A673 (cell line): ENCODE data around the gene ULK4. TPM values are rescaled to one million over a fixed set of nuclear protein-coding genes. Genes with fewer than 3 reads are reported as not detected.
"Not testable (repeated sequence)": the region's sequence is repeated elsewhere in the genome, so short reads cannot be mapped to it uniquely, and the experiment has no call there.

Experiments used
- BruUV-seq: library from RNA; stranded (reverse); fragments of 400-500 nt; replicated peaks from 2 replicates; lab custom pipeline; 2021; lab: Mats Ljungman, UMichigan
- CTCF ChIA-PET: fragments of 300-600 bp; sonication (Branson Sonifier 250); formaldehyde crosslinking; loops from one replicate; lab custom pipeline; 2022; ENCODE audit warnings: antibody characterized with exemption; lab: Charles Lee
- POLR2A ChIA-PET: fragments of 300-600 bp; sonication (Branson Sonifier 250); formaldehyde crosslinking; loops from one replicate; lab custom pipeline; 2022; ENCODE audit warnings: antibody characterized with exemption; ENCODE audit not compliant: low non-redundant PET; lab: Charles Lee
- DNase-seq: peaks from one replicate; pipeline ENCODE4 v3.0.0-alpha.2; 2015; ENCODE audit warnings: low spot score
- H3K27ac ChIP-seq: fragments of 200-600 bp; sonication (generic); 2 replicates; pipeline ENCODE4 v1.5.1; 2016; ENCODE audit warnings: mixed run types, low read depth, mild to moderate bottlenecking, mixed read lengths, antibody characterized with exemption, low read length; ENCODE audit not compliant: poor library complexity, severe bottlenecking
- H3K27me3 ChIP-seq: fragments of 200-600 bp; sonication (generic); replicated peaks from 2 replicates; pipeline ENCODE4 v1.6.1; 2017; ENCODE audit warnings: mixed run types, low read depth, mild to moderate bottlenecking, mixed read lengths, antibody characterized with exemption, low read length; ENCODE audit not compliant: insufficient read depth, poor library complexity
- H3K36me3 ChIP-seq: fragments of 200-600 bp; sonication (generic); 2 replicates; pipeline ENCODE4 v1.6.1; 2016; ENCODE audit warnings: mixed run types, mild to moderate bottlenecking, mixed read lengths, antibody characterized with exemption, low read length; ENCODE audit not compliant: insufficient read depth, poor library complexity, severe bottlenecking
- H3K4me1 ChIP-seq: fragments of 200-600 bp; sonication (generic); 2 replicates; pipeline ENCODE4 v1.6.1; 2017; ENCODE audit warnings: mixed run types, mild to moderate bottlenecking, mixed read lengths, antibody characterized with exemption, low read length; ENCODE audit not compliant: insufficient read depth, poor library complexity, severe bottlenecking
- H3K4me3 ChIP-seq: fragments of 200-600 bp; sonication (generic); 2 replicates; pipeline ENCODE4 v1.5.1; 2016; ENCODE audit warnings: low read depth, mixed run types, mild to moderate bottlenecking, mixed read lengths, low read length; ENCODE audit not compliant: poor library complexity, severe bottlenecking
- H3K9me3 ChIP-seq: fragments of 200-600 bp; sonication (generic); 2 replicates; pipeline ENCODE4 v1.6.1; 2016; ENCODE audit warnings: mixed run types, low read depth, mild to moderate bottlenecking, mixed read lengths, antibody characterized with exemption, low read length; ENCODE audit not compliant: poor library complexity, severe bottlenecking
- EZH2 ChIP-seq: fragments of 200-600 bp; sonication (generic); IDR thresholded peaks from 2 replicates; pipeline ENCODE4 v1.6.1; 2017; ENCODE audit warnings: borderline replicate concordance, low read depth, mild to moderate bottlenecking, mixed read lengths, antibody characterized with exemption, low read length; ENCODE audit not compliant: poor library complexity, severe bottlenecking
- intact Hi-C: fragments of 100-400 bp; cut with micrococcal nuclease; formaldehyde crosslinking; loops from one replicate; pipeline ENCODE4 v1.10.0; 2022; ENCODE audit not compliant: unreplicated experiment
- total RNA-seq: library from RNA; stranded (reverse); gene quantifications from 2 replicates; pipeline ENCODE4 v1.2.3, GENCODE V29; 2021
- TF ChIP-seq, protein P1 (sequence below): fragments of 300-800, 200-600 bp; sonication (generic); conservative IDR thresholded peaks from 2 replicates; pipeline ENCODE4 v1.5.1; 2017; ENCODE audit warnings: low read depth, mild to moderate bottlenecking, antibody characterized with exemption, low read length, moderate library complexity, mixed read lengths

ULK4 gene
- total RNA-seq, 1 experiment from 2014 or later: 7.4 TPM

DNA sequence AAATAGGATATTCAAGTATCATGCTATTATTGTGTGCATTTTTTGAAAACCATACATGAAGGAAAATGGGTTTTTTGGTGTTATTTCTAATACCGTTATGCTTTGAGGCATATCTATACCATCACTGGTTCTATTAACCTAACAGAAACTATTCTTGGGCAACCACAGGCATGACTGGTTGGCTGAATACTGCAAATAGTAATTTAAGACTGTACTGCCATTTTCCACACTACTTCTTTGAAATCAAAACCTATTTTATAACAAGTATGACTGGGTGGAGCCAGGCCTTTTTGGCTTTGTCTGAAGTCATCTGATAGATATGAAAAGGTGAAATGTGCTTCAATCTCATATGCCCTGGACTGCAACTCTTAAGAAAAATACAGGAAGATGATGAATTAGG is 115.1 kb downstream of the ULK4 start:
- H3K27me3 ChIP-seq: no peaks in the 10 kb centered on the region
- no peak overlapping the region for H3K27ac ChIP-seq
- H3K4me1 ChIP-seq: no peaks in the 10 kb centered on the region
- no TSS peak for BruUV-seq
- intact Hi-C loops: no loop called here
- CTCF ChIA-PET: no interaction called here
- no peak for DNase-seq
- no peak for TF ChIP-seq EZH2
- TF ChIP-seq, protein P1, sequence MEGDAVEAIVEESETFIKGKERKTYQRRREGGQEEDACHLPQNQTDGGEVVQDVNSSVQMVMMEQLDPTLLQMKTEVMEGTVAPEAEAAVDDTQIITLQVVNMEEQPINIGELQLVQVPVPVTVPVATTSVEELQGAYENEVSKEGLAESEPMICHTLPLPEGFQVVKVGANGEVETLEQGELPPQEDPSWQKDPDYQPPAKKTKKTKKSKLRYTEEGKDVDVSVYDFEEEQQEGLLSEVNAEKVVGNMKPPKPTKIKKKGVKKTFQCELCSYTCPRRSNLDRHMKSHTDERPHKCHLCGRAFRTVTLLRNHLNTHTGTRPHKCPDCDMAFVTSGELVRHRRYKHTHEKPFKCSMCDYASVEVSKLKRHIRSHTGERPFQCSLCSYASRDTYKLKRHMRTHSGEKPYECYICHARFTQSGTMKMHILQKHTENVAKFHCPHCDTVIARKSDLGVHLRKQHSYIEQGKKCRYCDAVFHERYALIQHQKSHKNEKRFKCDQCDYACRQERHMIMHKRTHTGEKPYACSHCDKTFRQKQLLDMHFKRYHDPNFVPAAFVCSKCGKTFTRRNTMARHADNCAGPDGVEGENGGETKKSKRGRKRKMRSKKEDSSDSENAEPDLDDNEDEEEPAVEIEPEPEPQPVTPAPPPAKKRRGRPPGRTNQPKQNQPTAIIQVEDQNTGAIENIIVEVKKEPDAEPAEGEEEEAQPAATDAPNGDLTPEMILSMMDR: no peak
- POLR2A ChIA-PET: no interaction called here
- H3K4me3 ChIP-seq: no peak overlapping the region
- H3K9me3 ChIP-seq: no peaks in the 10 kb centered on the region
- H3K36me3 ChIP-seq: no peaks in the 10 kb centered on the region

DNA sequence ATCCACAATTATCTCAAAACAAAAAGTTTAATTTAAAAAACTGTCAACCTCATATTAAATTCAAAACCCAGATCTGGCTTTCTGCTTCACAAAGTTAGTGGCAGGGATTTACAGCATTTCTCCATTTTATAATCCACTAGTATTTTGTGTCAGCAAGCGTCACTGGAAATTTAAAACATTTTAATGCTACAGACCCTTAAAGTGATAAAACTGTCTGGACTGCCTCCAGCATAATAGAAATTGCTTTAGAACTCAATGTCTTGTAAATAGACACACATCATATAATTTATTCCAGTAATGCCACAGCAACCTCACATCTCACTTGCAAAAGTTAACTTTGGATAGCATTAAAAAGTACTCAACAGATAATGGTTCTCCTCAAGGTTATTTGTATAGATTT is 116.1 kb downstream of the ULK4 start:
- no peak overlapping the region for H3K27ac ChIP-seq
- no TSS peak for BruUV-seq
- intact Hi-C loops: no loop called here
- ChIA-PET CTCF (no interaction called here), POLR2A (no interaction called here)
- H3K4me3 ChIP-seq: no peak overlapping the region
- no peaks in the 10 kb centered on the region for H3K9me3 ChIP-seq
- TF ChIP-seq EZH2: no peak
- no peaks in the 10 kb centered on the region for H3K36me3 ChIP-seq
- H3K4me1 ChIP-seq: no peaks in the 10 kb centered on the region
- H3K27me3 ChIP-seq: no peaks in the 10 kb centered on the region
- no peak for DNase-seq

DNA sequence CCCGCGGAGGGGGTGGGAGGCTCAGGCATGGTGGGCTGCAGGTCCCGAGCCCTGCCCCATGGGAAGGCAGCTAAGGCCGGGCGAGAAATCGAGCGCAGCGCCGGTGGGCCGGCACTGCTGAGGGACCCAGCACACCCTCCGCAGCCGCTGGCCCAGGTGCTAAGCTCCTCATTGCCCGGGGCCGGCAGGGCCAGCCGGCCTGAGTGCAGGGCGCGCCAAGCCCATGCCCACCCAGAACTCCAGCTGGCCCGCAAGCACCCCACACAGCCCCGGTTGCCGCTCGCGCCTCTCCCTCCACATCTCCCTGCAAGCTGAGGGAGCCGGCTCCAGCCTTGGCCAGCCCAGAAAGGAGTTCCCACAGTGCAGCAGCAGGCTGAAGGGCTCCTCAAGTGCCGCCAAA is 117.6 kb downstream of the ULK4 start:
- H3K27me3 ChIP-seq, BruUV-seq, H3K4me1 ChIP-seq, intact Hi-C loops, H3K9me3 ChIP-seq, H3K36me3 ChIP-seq, POLR2A ChIA-PET, H3K27ac ChIP-seq, H3K4me3 ChIP-seq, DNase-seq, CTCF ChIA-PET: not testable (repeated sequence)

DNA sequence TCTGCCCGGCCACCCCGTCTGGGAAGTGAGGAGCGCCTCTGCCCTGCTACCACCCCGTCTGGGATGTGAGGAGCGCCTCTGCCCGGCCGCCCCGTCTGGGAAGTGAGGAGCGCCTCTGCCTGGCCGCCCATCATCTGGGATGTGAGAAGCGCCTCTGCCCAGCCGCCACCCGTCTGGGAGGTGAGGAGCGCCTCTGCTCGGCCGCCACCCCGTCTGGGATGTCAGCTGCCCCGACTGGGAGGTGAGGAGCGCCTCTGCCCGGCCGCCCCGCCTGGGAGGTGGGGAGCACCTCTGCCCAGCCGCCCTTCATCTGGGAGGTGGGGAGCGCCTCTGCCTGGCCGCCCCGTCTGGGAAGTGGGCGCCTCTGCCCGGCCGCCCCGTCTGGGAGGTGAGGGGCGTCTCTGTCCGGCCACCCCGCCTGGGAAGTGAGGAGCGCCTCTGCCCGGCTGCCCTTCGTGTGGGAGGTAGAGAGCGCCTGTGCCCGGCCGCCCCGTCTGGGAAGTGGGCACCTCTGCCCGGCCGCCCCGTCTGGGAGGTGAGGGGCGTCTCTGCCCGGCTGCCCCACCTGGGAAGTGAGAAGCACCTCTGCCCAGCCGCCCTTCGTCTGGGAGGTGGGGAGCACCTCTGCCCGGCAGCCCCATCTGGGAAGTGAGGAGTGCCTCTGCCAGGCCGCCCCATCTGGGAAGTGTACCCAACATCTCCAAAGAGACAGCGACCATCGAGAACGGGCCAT is 120.8 kb downstream of the ULK4 start:
- H3K27ac ChIP-seq, DNase-seq, H3K36me3 ChIP-seq, CTCF ChIA-PET, H3K27me3 ChIP-seq, H3K9me3 ChIP-seq, H3K4me1 ChIP-seq, BruUV-seq, H3K4me3 ChIP-seq, intact Hi-C loops, POLR2A ChIA-PET: not testable (repeated sequence)
